HuH-7.5 (cell line): ENCODE data around the gene RUNDC1.
"Not testable (repeated sequence)": the region's sequence is repeated elsewhere in the genome, so short reads cannot be mapped to it uniquely, and the experiment has no call there.

ENCODE experiments used
- DNase-seq: peaks from one replicate; pipeline ENCODE4 v3.0.0; 2011; ENCODE audit warnings: low spot score

RUNDC1 gene

DNA sequence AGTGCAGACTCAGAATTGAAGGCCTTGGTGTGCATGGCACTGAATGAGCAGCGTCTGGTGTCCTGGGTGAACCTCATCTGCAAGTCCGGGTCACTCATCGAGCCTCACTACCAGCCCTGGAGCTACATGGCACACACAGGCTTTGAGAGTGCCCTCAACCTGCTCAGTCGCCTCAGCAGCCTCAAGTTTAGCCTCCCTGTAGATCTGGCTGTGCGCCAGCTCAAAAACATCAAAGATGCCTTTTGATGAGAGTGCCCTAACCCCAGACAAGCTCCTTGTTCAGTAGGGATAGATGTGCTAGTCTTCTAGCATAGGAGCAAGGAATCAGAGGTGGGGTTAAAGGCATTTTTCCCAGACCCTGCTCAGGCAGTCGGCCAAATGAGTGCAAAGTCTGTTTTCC, 11.1 kb downstream of the RUNDC1 start:
- DNase-seq = no peak

DNA sequence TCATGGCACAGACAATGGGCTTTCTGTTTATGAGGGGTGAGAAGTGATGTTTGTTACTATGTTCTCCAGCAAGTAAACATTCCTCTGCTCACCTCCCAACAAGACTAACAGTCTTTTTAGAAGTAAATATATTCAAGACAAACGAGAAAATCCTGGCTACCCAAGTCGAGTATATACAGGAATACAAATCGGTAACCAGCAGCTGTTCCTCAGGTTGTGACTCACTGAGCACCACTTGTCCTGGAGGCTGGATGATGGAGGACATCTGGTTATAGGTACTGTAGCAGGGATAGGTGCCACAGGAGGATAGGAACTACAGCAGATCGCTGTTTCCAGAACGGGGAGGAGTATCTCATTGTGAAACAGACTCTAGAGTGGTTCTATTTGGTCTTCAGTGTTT, 12.5 kb downstream of the RUNDC1 start:
- no peak for DNase-seq

DNA sequence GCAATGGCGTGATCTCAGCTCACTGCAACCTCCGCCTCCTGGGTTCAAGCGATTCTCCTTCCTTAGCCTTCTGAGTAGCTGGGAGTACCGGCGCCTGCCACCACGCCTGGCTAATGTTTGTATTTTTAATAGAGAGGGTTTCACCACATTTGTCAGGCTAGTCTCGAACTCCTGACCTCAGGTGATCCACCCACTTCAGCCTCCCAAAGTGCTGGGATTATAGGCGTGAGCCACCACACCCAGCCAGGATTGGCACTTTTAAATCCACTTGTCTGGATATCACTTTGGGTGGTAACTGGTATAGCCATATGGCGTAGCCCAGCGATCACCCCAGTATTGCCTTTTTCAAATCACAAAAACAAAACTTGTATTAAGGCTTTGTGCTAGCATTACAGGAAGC, 13.5 kb downstream of the RUNDC1 start:
- DNase-seq = not testable (repeated sequence)

DNA sequence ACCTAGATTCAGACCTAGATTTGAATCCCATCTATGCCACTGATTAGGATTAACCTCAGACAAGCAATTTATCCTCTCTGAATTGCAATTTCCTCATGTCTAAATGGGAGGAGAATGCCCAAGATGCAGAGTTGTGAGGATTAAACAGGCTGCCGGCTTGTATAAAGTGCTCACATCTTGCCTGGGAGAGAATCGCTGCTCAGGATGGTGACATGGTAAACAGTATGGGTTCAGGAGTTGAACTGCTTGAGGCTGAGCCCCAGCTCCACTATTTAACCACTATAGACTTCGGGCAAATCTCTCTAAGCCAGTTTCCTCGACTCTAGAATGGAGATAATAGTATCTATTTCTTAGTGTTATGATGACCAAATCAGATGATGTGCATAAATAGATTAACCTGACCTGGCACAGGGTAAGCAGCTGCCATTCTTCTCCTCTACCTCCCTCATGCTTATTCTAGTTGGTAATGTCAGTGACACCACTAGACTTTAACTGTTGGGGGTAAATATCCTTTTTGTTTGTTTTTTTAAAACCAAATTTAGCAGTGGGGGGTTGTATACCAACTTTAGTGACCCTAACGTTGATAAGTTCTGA, 17.1 kb downstream of the RUNDC1 start:
- no peak for DNase-seq

- peak; percentile 75 for DNase-seq
Observed at GRCh38 chr17:42997984-42998938, 17.9 kb downstream of the RUNDC1 start, which contains the start of gene RPL27. RPL27 (plus strand) TSS chr17:42998419; CDS start chr17:42998751, 332 bp downstream.

- DNase-seq = no peak
Observed at GRCh38 chr17:42999003-42999525, 18.7 kb downstream of the RUNDC1 start.

DNA sequence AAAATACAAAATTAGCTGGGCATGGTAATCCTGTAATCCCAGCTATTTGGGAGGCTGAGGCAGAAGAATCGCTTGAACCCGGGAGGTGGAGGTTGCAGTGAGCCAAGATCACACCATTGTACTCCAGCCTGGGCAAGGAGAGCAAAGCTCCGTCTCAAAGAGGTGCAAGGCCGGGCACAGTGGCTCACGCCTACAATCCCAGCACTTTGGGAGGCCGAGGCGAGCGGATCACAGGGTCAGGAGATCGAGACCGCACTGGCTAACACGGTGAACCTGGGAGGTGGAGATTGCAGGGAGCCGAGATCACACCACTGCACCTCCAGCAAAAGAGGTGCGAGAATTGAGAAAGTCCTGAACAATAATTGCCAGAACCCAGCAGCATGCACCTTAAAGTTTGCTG, 20.5 kb downstream of the RUNDC1 start:
- not testable (repeated sequence) for DNase-seq

GRCh38 chr17:43003542-43004172, 23.3 kb downstream of the RUNDC1 start:
- DNase-seq = no peak

GRCh38 chr17:43006639-43007551, 26.5 kb downstream of the RUNDC1 start, which contains the start of gene IFI35:
IFI35 (plus strand) TSS chr17:43006784; CDS start chr17:43006948, 164 bp downstream.
- no peak for DNase-seq

- DNase-seq = peak; percentile 41
Observed at GRCh38 chr17:43010667-43011308, 30.4 kb downstream of the RUNDC1 start.

GRCh38 chr17:43011728-43012472, 31.5 kb downstream of the RUNDC1 start:
- DNase-seq = no peak

DNA sequence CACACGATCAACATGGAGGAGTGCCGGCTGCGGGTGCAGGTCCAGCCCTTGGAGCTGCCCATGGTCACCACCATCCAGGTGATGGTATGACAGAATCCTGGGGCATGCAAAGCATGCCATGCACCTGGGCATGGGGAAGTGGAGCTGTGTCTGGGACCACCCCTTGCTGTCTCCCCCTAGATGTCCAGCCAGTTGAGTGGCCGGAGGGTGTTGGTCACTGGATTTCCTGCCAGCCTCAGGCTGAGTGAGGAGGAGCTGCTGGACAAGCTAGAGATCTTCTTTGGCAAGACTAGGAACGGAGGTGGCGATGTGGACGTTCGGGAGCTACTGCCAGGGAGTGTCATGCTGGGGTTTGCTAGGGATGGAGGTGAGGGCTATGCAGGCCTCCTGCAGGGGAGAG, 32.9 kb downstream of the RUNDC1 start:
- DNase-seq = no peak

GRCh38 chr17:43014020-43014648, 33.8 kb downstream of the RUNDC1 start:
- DNase-seq = no peak

DNA sequence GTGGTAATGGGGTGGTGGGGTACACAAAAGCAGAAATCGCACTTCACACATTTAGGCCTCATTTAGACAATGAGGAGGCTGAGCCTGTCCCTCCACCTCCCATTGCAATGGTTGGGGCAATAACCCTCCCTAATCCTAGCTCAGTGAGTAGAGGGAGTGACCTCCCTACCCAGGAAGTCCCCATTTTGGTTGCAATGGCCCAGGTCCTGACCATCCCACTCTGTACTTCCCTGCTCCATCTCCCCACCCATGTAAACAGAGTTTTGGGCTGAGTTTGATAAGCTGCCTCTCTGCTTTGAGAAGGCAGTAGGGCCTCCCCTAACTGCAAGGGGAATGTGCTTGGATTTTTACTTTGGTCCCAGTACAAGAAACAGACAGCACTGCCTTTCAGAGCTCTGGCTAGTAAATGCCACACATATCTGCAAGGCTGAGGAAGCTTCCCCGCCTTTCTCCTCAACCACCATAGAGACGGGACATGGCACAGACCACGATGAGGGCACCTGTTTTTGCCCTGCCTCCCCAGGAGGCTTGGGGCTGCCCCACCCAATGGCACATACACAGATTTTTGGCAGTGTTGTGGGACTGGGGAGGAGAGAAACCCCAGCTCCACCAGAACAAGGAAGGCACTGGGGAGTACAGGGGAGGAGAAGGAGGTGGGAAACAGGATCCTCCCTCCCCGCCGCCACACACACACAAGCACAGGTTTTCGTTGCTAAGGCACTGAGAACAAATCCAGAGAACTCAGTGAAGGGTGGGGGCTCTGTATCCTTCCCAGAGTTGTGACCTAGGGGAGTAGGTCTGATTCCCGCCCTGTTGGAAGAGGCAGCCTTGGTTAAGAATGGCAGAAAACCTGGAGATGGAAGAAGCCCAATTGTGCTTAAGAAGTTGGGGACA, 34.5 kb downstream of the RUNDC1 start:
- no peak for DNase-seq

DNA sequence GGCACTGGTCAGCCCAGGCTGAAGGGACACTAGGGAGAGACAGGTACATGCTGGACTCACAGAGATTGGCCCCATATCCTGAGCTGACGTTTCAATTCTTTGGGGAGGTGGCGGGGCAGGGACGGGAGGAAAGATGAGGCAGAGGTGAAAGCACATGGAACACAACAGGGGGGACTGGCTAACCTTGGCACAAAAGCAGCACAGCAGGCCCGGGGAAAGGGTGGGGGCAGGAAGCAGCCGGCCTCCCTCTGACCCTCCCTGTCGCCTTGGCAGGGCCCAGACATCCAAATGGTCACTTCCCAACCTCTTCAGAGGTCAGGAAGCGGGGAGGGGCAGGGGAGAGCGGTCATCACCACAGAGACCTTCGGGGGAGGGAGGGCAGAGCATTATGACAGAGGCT, 35.2 kb downstream of the RUNDC1 start:
- no peak for DNase-seq

GRCh38 chr17:43016216-43016615, 35.9 kb downstream of the RUNDC1 start:
- DNase-seq = no peak

DNA sequence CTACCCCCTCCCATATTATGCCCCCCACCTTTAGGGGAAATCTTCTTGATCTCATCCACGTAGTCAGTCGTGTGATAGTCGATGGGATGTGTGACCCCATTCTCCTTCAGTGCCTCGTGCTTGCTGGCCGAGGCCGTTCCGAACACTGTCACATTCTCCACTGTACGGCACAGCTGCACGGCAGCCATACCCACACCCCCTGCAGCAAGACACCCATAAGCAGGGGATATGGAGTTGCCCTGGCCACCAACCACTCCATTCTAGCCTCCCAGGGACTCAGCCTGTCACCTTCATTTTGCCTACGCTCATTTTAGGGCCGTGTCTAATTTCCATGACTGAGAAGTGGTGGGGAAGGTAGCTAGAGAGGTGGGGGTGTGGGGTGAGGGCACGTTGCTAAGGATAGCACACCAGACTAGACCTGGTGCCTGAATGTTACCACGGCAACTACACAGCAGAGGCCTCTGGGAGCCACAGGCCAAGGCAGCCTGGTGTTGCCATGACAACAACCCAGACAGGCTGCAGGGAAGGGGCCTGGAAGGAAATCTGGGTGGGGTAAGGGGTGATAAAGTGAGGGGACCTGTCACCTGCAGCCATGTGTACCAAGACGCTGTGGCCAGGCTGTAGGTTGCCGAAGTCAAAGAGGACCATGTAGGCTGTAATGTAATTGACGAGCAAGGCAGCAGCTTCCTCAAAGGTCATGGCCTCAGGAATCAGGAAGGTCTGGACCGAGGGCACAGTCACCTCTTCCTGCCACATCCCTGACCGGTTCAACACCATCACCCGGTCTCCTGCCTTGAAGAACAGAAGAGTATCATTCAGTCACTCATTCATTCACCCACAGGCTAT, 37.9 kb downstream of the RUNDC1 start:
- no peak for DNase-seq

- DNase-seq = no peak
Observed at GRCh38 chr17:43018932-43019331, 38.6 kb downstream of the RUNDC1 start.
